Uterus (tissue), 2 donors: Measurements from ENCODE around the gene SMARCA5.

Source experiments
- CTCF ChIP-seq, 4 experiments: fragments of 200-600 bp in 2 of 4; fragments of 450-650 bp in 2 of 4; sonication (generic) in 2 of 4; IDR thresholded peaks; one replicate each; pipeline ENCODE4 v1.5.1; 2016 to 2019; ENCODE audit warnings: antibody characterized with exemption in 4 of 4, mild to moderate bottlenecking in 2 of 4, moderate library complexity in 1 of 4
- POLR2A ChIP-seq, 2 donors: fragments of 450-650 bp; IDR thresholded peaks; one replicate each; pipeline ENCODE4 v1.6.1; 2016; ENCODE audit warnings: antibody characterized with exemption in 2 of 2, mild to moderate bottlenecking in 1 of 2, moderate library complexity in 1 of 2

DNA sequence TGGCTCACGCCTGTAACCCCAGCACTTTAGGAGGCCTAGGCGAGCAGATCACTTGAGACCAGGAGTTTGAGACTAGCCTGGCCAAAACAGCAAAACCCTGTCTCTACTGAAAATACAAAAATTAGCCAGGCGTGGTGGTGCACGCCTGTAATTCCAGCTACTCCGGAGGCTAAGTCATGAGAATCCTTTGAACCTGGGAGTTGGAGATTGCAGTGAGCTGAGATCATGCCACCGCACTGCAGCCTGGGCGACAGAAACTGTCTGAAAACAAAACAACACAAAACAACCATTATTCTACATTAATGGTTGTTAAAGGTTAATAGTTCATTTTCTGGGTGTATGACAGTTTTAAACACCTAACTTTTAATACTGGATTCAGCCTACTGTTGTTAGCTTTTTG is 1.6 kb upstream of the SMARCA5 start:
- TF ChIP-seq CTCF (IDR thresholded peaks at IDR 0.05) (no peak), POLR2A (IDR thresholded peaks at IDR 0.05) (no peak)
